ENCODE results near the gene HACD4.

HACD4 gene

DNA sequence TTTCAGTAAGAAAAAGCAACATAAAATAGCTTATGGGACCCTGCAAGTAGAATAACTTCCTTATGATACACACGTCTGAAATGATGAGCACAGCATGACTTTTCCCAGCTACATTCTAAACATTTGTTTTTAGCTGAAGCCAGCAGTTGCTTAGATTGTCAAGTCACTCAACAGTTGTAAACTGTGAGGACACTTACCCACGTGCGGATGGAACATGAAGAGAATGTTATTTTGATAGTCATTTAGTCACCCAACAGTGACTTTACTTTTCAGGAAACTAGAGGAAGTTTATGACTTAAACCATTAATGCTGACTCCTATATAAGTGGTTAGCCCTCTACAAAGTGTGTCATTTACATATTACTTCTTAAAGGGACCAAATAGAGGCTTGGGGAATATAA is 3.0 kb downstream of the HACD4 start:
- CTCF ChIA-PET = interaction anchor here (0.7 to 2.2 kb wide), 4 partner anchors 10 to 404 kb away, joined by 3 to 9 read pairs (median 4); no protein-coding TSS in a partner anchor
- POLR2A ChIA-PET = no interaction called here
- no peak for TF ChIP-seq CTCF (IDR thresholded peaks at IDR 0.05; ENCODE audit: control extremely low read depth, extremely low read depth, low read depth, missing control alignments)
- no peak for DNase-seq (ENCODE audit: extremely low spot score)

GRCh38 chr9:21027295-21027694 is 4.1 kb downstream of the HACD4 start:
- ChIA-PET CTCF (interaction anchor here (0.7 to 2.2 kb wide), 5 partner anchors 9 to 402 kb away, joined by 3 to 9 read pairs (median 4); no protein-coding TSS in a partner anchor), POLR2A (no interaction called here)
- no peak for DNase-seq (ENCODE audit: extremely low spot score)
- TF ChIP-seq CTCF (IDR thresholded peaks at IDR 0.05; ENCODE audit: control extremely low read depth, extremely low read depth, low read depth, missing control alignments) = no peak

- TF ChIP-seq CTCF (IDR thresholded peaks at IDR 0.05; ENCODE audit: control extremely low read depth, extremely low read depth, low read depth, missing control alignments) = no peak
- ChIA-PET CTCF (no interaction called here), POLR2A (no interaction called here)
- DNase-seq (ENCODE audit: extremely low spot score) = no peak
Measured at GRCh38 chr9:21023861-21024260, 7.6 kb downstream of the HACD4 start.

- DNase-seq (ENCODE audit: extremely low spot score) = no peak
- no peak for TF ChIP-seq CTCF (IDR thresholded peaks at IDR 0.05; ENCODE audit: control extremely low read depth, extremely low read depth, low read depth, missing control alignments)
- ChIA-PET POLR2A (no interaction called here), CTCF (interaction anchor here (0.9 to 2.3 kb wide), 4 partner anchors 9 to 27 kb away, joined by 3 to 13 read pairs (median 6); partner anchors contain the start of gene HACD4)
Measured at GRCh38 chr9:21018177-21018576, 13.3 kb downstream of the HACD4 start.

GRCh38 chr9:21016701-21017491 is 14.5 kb downstream of the HACD4 start:
- no peak for TF ChIP-seq CTCF (IDR thresholded peaks at IDR 0.05; ENCODE audit: control extremely low read depth, extremely low read depth, low read depth, missing control alignments)
- no peak for DNase-seq (ENCODE audit: extremely low spot score)
- POLR2A ChIA-PET = no interaction called here
- CTCF ChIA-PET = interaction anchor here (1.5 to 2.3 kb wide), 2 partner anchors 11 to 20 kb away, joined by 3 to 9 read pairs; no protein-coding TSS in a partner anchor

GRCh38 chr9:21015995-21016394 is 15.4 kb downstream of the HACD4 start:
- ChIA-PET POLR2A (no interaction called here), CTCF (no interaction called here)
- TF ChIP-seq CTCF (IDR thresholded peaks at IDR 0.05; ENCODE audit: control extremely low read depth, extremely low read depth, low read depth, missing control alignments) = no peak
- no peak for DNase-seq (ENCODE audit: extremely low spot score)
